Superior temporal gyrus (tissue), 1 donor: ENCODE measurements around the gene RPS17.

Source experiments
- DNase-seq: peaks from one replicate; pipeline ENCODE4 v3.0.0-alpha.2; 2016; ENCODE audit errors: extremely low spot score

The RPS17 gene

GRCh38 chr15:82540055-82540983, at the start of gene RPS17:
Gene RPS17, minus strand, starts transcription at chr15:82540457. Its CDS starts 29 bp downstream, at chr15:82540428.
- DNase-seq: peak; percentile 95

- DNase-seq: no peak
Observed at GRCh38 chr15:82587805-82588204, 47.5 kb upstream of the RPS17 start.

- DNase-seq: no peak
Observed at GRCh38 chr15:82585072-82585471, 44.8 kb upstream of the RPS17 start.

- no peak for DNase-seq
Observed at GRCh38 chr15:82580713-82581112, 40.5 kb upstream of the RPS17 start.

- no peak for DNase-seq
Observed at GRCh38 chr15:82575335-82575734, 35.1 kb upstream of the RPS17 start.

- DNase-seq: no peak
Observed at GRCh38 chr15:82572986-82573385, 32.7 kb upstream of the RPS17 start.

DNA sequence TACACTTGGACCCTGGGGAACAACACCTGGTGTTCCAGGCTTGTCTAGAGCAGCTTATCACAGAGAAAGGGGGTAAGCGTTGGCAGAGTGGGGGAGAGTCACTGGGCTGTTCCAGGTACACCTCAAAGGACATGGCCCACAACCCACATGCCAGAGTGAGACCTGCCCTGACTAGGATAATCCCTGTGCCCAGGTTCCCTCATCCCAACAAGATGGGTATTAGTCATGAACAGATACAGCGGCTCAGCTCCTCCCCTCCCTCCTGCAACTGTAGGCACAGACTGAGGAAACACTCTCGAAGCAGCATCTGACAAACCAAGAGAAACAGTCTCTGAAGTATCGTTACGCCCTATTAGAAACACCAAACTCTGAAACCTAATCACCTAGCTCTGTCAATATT, 32.1 kb upstream of the RPS17 start:
- peak; percentile 50 for DNase-seq

- peak; percentile 90 for DNase-seq
Observed at GRCh38 chr15:82571722-82572222, 31.5 kb upstream of the RPS17 start.

GRCh38 chr15:82570721-82571508, 30.7 kb upstream of the RPS17 start:
- no peak for DNase-seq

DNA sequence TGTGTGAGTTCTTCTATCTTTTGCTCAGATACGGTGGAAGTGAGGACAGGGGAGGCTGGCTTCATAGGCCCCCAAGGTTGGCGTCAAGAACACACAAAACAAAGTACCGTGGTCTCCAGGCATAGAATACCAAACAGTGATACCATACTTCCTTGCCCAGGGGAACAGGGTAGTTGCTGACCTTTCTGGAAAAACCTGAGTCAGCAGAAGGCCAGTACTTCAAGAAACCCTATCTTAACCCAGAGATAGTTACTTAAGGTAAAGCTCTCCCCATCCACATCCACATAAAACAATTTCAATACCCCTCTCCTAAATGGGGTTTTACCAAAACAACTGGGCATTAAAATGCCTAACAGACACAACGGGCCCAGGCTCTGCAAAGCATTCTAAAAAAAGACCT, 29.6 kb upstream of the RPS17 start:
- no peak for DNase-seq

DNA sequence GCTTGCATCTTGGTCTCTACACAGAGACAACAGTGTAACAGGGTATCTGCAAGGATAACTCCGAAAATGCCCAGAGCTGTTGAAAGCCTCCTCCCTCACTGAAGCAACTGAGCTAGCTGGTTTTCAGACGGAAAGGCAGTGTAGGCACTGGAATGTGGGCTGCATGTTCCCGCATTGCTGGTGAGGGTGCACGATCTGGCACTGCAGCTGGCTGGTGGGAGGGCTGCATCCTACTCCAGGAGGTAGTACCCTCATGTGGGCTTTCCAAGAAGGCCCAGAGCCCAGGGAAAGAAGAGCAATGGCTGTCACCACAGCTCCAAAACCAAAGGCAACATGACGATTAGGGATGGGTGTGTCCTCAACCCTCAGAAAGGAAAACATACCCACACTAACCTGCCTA, 28.7 kb upstream of the RPS17 start:
- DNase-seq: no peak

GRCh38 chr15:82567661-82568060, 27.4 kb upstream of the RPS17 start:
- no peak for DNase-seq

- no peak for DNase-seq
Observed at GRCh38 chr15:82566690-82567089, 26.4 kb upstream of the RPS17 start.

- no peak for DNase-seq
Observed at GRCh38 chr15:82558502-82558901, 18.2 kb upstream of the RPS17 start.

GRCh38 chr15:82556315-82557035, 16.2 kb upstream of the RPS17 start:
- DNase-seq: no peak

- DNase-seq: no peak
Observed at GRCh38 chr15:82554849-82555248, 14.6 kb upstream of the RPS17 start.

- peak; percentile 49 for DNase-seq
Observed at GRCh38 chr15:82554351-82554750, 14.1 kb upstream of the RPS17 start.

- DNase-seq: no peak
Observed at GRCh38 chr15:82553846-82554245, 13.6 kb upstream of the RPS17 start.

GRCh38 chr15:82552861-82553260, 12.6 kb upstream of the RPS17 start:
- DNase-seq: no peak

DNA sequence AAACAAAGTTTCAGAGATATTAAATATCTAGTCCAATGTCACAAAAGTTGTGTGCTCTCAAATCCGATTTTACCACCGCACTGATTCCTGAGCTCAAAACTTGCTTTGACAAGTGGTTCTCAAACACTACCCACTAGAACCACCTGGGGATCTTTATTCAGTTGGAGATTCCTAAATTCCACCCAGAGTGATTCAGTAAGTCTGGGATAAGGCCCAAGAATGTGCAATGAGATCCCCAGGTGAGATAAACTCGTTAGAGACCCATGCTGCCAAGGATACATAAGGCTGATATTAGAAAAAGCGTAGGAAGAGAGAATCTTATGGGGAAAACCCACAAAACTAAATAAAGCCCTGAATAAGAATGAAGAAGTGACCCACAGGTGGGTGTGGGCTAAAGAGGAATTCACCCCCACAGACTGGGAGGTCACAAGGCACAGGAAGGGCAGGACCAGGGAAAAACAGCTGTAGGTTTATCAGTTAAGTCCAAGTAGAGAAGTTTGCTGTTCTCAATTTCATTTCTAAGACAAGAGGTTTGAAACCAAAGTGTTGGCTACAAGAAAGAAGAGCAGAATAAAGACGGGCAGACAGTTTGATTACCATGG, 11.5 kb upstream of the RPS17 start:
- no peak for DNase-seq

DNA sequence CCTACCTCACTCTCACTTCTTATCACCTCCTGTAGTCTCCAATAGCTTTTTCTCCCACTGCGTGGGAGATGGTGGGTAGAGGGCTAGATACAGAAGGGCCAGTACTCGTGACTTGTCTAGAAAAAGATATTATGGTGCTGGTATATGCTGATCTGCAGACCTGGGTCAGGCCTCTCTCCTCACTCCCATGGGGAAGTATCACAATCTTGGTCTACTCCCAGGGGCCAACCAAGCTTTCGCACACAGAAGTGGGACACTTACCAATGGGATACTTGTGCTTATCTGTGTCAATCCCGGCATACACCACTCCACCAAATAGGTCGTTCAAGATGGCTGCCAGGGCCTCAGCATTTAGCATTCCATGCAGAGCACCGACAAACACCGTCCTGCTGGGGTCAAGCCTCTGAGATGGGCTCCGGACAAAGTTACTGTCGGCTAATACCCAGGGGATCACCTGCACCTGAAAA, 9.0 kb upstream of the RPS17 start:
- DNase-seq: no peak
